T-cell (primary cell): Measurements from ENCODE around the gene NELFCD. TPM values are rescaled to one million over a fixed set of nuclear protein-coding genes. Genes with fewer than 3 reads are reported as not detected.

ENCODE experiments used
- ATAC-seq, 4 experiments: fragments of 200-7000 bp in 3 of 4; fragments of 150-1000 bp in 1 of 4; cut with Tn5 transposase; replicated peaks in 1 of 4; 1 replicate in 3 of 4; 2 replicates in 1 of 4; pipeline ENCODE4 v1.10.0; 2021; ENCODE audit warnings: moderate library complexity in 3 of 4, mild to moderate bottlenecking in 2 of 4, moderate number of reproducible peaks in 1 of 4
- CTCF ChIA-PET, 2 donors: fragments of 300-600 bp; sonication (Branson Sonifier 250); formaldehyde crosslinking; loops; one replicate each; lab custom pipeline; 2022; ENCODE audit warnings: antibody characterized with exemption in 2 of 2; lab: Charles Lee
- POLR2A ChIA-PET, 2 donors: fragments of 300-600 bp; sonication (Branson Sonifier 250); formaldehyde crosslinking; loops; one replicate each; lab custom pipeline; 2022; ENCODE audit warnings: antibody characterized with exemption in 2 of 2; lab: Charles Lee
- DNase-seq, 35 experiments: peaks; one replicate each; pipeline versions ENCODE4 v3.0.0 to v3.0.0-alpha.2; 2013 to 2023
- H3K27ac ChIP-seq: one replicate; pipeline ENCODE4 v1.5.1; 2013; ENCODE audit warnings: low read length
- H3K27me3 ChIP-seq, 2 experiments: replicated peaks in 1 of 2; 1 replicate in 1 of 2; 2 replicates in 1 of 2; pipeline versions ENCODE4 v1.6.1 to v1.7.0; 2013; ENCODE audit warnings: low read length in 1 of 2, mixed read lengths in 1 of 2; ENCODE audit not compliant: control insufficient read depth in 2 of 2, insufficient read depth in 2 of 2; ENCODE audit errors: extremely low read depth in 1 of 2
- H3K36me3 ChIP-seq, 2 donors: 1 replicate in 1 of 2; 2 replicates in 1 of 2; pipeline versions ENCODE4 v1.6.1 to v1.7.0; 2013; ENCODE audit warnings: low read length in 1 of 2; ENCODE audit not compliant: control insufficient read depth in 2 of 2, insufficient read depth in 1 of 2; ENCODE audit errors: extremely low read depth in 1 of 2
- H3K4me1 ChIP-seq, 2 experiments: 1 replicate in 1 of 2; 2 replicates in 1 of 2; pipeline versions ENCODE4 v1.6.1 to v1.7.0; 2013; ENCODE audit warnings: low read length in 2 of 2, mixed read lengths in 1 of 2; ENCODE audit not compliant: insufficient read depth in 2 of 2, control insufficient read depth in 1 of 2; ENCODE audit errors: extremely low read depth in 1 of 2
- H3K4me3 ChIP-seq, 2 donors: 1 replicate in 1 of 2; 2 replicates in 1 of 2; pipeline versions ENCODE4 v1.5.1 to v1.7.0; 2013; ENCODE audit warnings: mild to moderate bottlenecking in 2 of 2, low read length in 1 of 2, moderate library complexity in 1 of 2; ENCODE audit not compliant: control insufficient read depth in 1 of 2; ENCODE audit errors: extremely low read depth in 1 of 2
- H3K9me3 ChIP-seq: 2 replicates; pipeline ENCODE4 v1.7.0; 2013
- H3K27ac Mint-ChIP-seq, 2 donors: one replicate each; pipeline ENCODE4 v1.8.0; 2020 to 2021; ENCODE audit warnings: mild to moderate bottlenecking in 2 of 2, mixed read lengths in 2 of 2
- H3K27me3 Mint-ChIP-seq, 2 donors: one replicate each; pipeline ENCODE4 v1.8.0; 2021 to 2022; ENCODE audit warnings: mixed read lengths in 2 of 2
- H3K36me3 Mint-ChIP-seq: one replicate; pipeline ENCODE4 v1.8.0; 2021; ENCODE audit warnings: mixed read lengths
- H3K4me1 Mint-ChIP-seq, 3 donors: one replicate each; pipeline ENCODE4 v1.8.0; 2020 to 2022; ENCODE audit warnings: mixed read lengths in 3 of 3, mild to moderate bottlenecking in 1 of 3
- H3K4me3 Mint-ChIP-seq, 3 donors: one replicate each; pipeline ENCODE4 v1.8.0; 2020 to 2022; ENCODE audit warnings: mild to moderate bottlenecking in 3 of 3, mixed read lengths in 3 of 3, moderate library complexity in 3 of 3
- H3K9me3 Mint-ChIP-seq, 3 donors: one replicate each; pipeline ENCODE4 v1.8.0; 2020 to 2022; ENCODE audit warnings: mixed read lengths in 3 of 3
- WGBS: methylation state at CpG from one replicate; pipeline ENCODE4 v1.1.5; 2013; ENCODE audit warnings: missing lambda C conversion rate; ENCODE audit not compliant: insufficient coverage; 5-methylcytosine and 5-hydroxymethylcytosine counted together
- total RNA-seq, 35 experiments: library from RNA in 6 of 35; stranded (reverse) in 6 of 35; fragments of 120-200 nt in 1 of 35; gene quantifications; one replicate each; pipeline versions ENCODE4 v1.2.1 to v1.2.4 and lab custom pipeline; 2013 to 2026

The NELFCD gene
- 10 to 100 TPM; 72.6 to 95.4 (median 90.4) TPM for total RNA-seq
- 57.3 TPM for total RNA-seq (2013)
- 58.3 to 146 (median 88.4) reads per million in 29 experiments for total RNA-seq (lab: John Stamatoyannopoulos, UW)

- Histone ChIP-seq H3K27me3 (no peaks in the 10 kb centered on the region), H3K36me3 (peaks cover 0 to 10% of the 10 kb centered on the region in 2 donors), H3K9me3 (no peaks in the 10 kb centered on the region), H3K4me1 (peaks cover 10 to 40% of the 10 kb centered on the region in 2 experiments), H3K4me3 (peak within 1 kb of the TSS; percentile 89 to 90), H3K27ac (peak within 1 kb of the TSS; percentile 69)
- DNase-seq = peak; percentile 67 to 94 (median 83)
- no peaks in the 10 kb centered on the region for H3K27me3 Mint-ChIP-seq
- ChIA-PET CTCF (interaction anchor here (0.6 to 0.7 kb wide), 5 partner anchors 33 to 476 kb away, joined by 3 to 14 read pairs (median 4); no protein-coding TSS in a partner anchor), POLR2A (no interaction called here)
- peaks cover 38 to 41% (median 41%) of the 10 kb centered on the region in 3 donors for H3K4me1 Mint-ChIP-seq
- H3K4me3 Mint-ChIP-seq = peak within 1 kb of the TSS; percentile 52 to 91 (median 88)
- 7% methylated on average over 95 of the region's 109 CpGs for WGBS
- peaks cover 0 to 9% (median 0%) of the 10 kb centered on the region in 3 donors for H3K9me3 Mint-ChIP-seq
- peak within 1 kb of the TSS; percentile 83 to 91 for H3K27ac Mint-ChIP-seq
- ATAC-seq = peak; percentile 89 to 94 (median 92)
- peaks cover 8% of the 10 kb centered on the region for H3K36me3 Mint-ChIP-seq
Observed at GRCh38 chr20:58980711-58981627, at the start of gene NELFCD. TSS of gene NELFCD (plus strand) at chr20:58981256. CDS start at chr20:58981310, 54 bp downstream.

- 79% methylated on average over 5 of the region's 5 CpGs for WGBS
- Mint-ChIP-seq H3K4me3 (no peak overlapping the region), H3K4me1 (no peaks in the 10 kb centered on the region), H3K27ac (no peak overlapping the region), H3K36me3 (no peaks in the 10 kb centered on the region), H3K9me3 (peaks cover 0 to 3% (median 0%) of the 10 kb centered on the region in 3 donors), H3K27me3 (peaks cover 18 to 34% of the 10 kb centered on the region in 2 donors)
- DNase-seq (no peak), ATAC-seq (no peak)
- H3K9me3 ChIP-seq = no peaks in the 10 kb centered on the region
- no peak overlapping the region for H3K4me3 ChIP-seq
- H3K4me1 ChIP-seq = no peaks in the 10 kb centered on the region
- no peaks in the 10 kb centered on the region for H3K36me3 ChIP-seq
- ChIA-PET CTCF (no interaction called here), POLR2A (no interaction called here)
- no peak overlapping the region for H3K27ac ChIP-seq
- peaks cover 0 to 14% of the 10 kb centered on the region in 2 experiments for H3K27me3 ChIP-seq
Observed at GRCh38 chr20:58932170-58932569, 48.9 kb upstream of the NELFCD start.

GRCh38 chr20:58938078-58938477 lies 43.0 kb upstream of the NELFCD start:
- no peaks in the 10 kb centered on the region for H3K36me3 Mint-ChIP-seq
- ATAC-seq (no peak), DNase-seq (no peak)
- H3K9me3 ChIP-seq = no peaks in the 10 kb centered on the region
- no peak overlapping the region for H3K4me3 ChIP-seq
- no peak overlapping the region for H3K27ac ChIP-seq
- H3K9me3 Mint-ChIP-seq = peaks cover 0 to 3% (median 0%) of the 10 kb centered on the region in 3 donors
- CTCF ChIA-PET = interaction anchor here (0.5 to 0.7 kb wide), 4 partner anchors 53 to 509 kb away, joined by 4 to 7 read pairs (median 5); no protein-coding TSS in a partner anchor
- H3K4me1 ChIP-seq = no peaks in the 10 kb centered on the region
- no peaks in the 10 kb centered on the region for H3K36me3 ChIP-seq
- H3K4me3 Mint-ChIP-seq = no peak overlapping the region
- peaks cover 10 to 16% of the 10 kb centered on the region in 2 donors for H3K27me3 Mint-ChIP-seq
- no peak overlapping the region for H3K27ac Mint-ChIP-seq
- POLR2A ChIA-PET = interaction anchor here (0.6 kb wide), 3 partner anchors 17 to 1429 kb away, joined by 3 to 7 read pairs (median 5); no protein-coding TSS in a partner anchor
- peaks cover 0 to 4% of the 10 kb centered on the region in 2 experiments for H3K27me3 ChIP-seq
- H3K4me1 Mint-ChIP-seq = no peaks in the 10 kb centered on the region
- WGBS = 78% methylated on average over 2 of the region's 2 CpGs

GRCh38 chr20:58938541-58938940 lies 42.5 kb upstream of the NELFCD start:
- ATAC-seq = no peak
- POLR2A ChIA-PET = interaction anchor here (0.6 kb wide), 2 partner anchors 50 to 1429 kb away, joined by 3 to 5 read pairs; no protein-coding TSS in a partner anchor
- H3K4me3 ChIP-seq = no peak overlapping the region
- no peaks in the 10 kb centered on the region for H3K4me1 Mint-ChIP-seq
- peaks cover 0 to 3% of the 10 kb centered on the region in 2 experiments for H3K27me3 ChIP-seq
- WGBS = no CpG with 5 or more reads among the region's 1 CpG
- H3K4me3 Mint-ChIP-seq = no peak overlapping the region
- no peaks in the 10 kb centered on the region for H3K4me1 ChIP-seq
- peaks cover 10 to 13% of the 10 kb centered on the region in 2 donors for H3K27me3 Mint-ChIP-seq
- H3K27ac Mint-ChIP-seq = no peak overlapping the region
- no peak overlapping the region for H3K27ac ChIP-seq
- H3K36me3 Mint-ChIP-seq = no peaks in the 10 kb centered on the region
- peaks cover 0 to 3% (median 0%) of the 10 kb centered on the region in 3 donors for H3K9me3 Mint-ChIP-seq
- CTCF ChIA-PET = interaction anchor here in 1 of 2 donors (0.7 kb wide), 3 partner anchors 53 to 508 kb away, joined by 5 to 7 read pairs (median 5); no protein-coding TSS in a partner anchor
- no peaks in the 10 kb centered on the region for H3K36me3 ChIP-seq
- no peaks in the 10 kb centered on the region for H3K9me3 ChIP-seq
- no peak for DNase-seq

GRCh38 chr20:58941471-58941870 lies 39.6 kb upstream of the NELFCD start:
- Histone ChIP-seq H3K27me3 (peaks cover 0 to 3% of the 10 kb centered on the region in 2 experiments), H3K36me3 (no peaks in the 10 kb centered on the region), H3K27ac (no peak overlapping the region), H3K4me3 (no peak overlapping the region), H3K4me1 (no peaks in the 10 kb centered on the region), H3K9me3 (no peaks in the 10 kb centered on the region)
- H3K9me3 Mint-ChIP-seq = no peaks in the 10 kb centered on the region
- no CpG with 5 or more reads among the region's 3 CpGs for WGBS
- POLR2A ChIA-PET = no interaction called here
- no peak overlapping the region for H3K4me3 Mint-ChIP-seq
- H3K27ac Mint-ChIP-seq = no peak overlapping the region
- peaks cover 0 to 7% of the 10 kb centered on the region in 2 donors for H3K27me3 Mint-ChIP-seq
- DNase-seq = no peak
- H3K4me1 Mint-ChIP-seq = no peaks in the 10 kb centered on the region
- no peak for ATAC-seq
- CTCF ChIA-PET = no interaction called here
- H3K36me3 Mint-ChIP-seq = no peaks in the 10 kb centered on the region

GRCh38 chr20:58942549-58942948 lies 38.5 kb upstream of the NELFCD start:
- DNase-seq (no peak), ATAC-seq (no peak)
- H3K36me3 Mint-ChIP-seq = no peaks in the 10 kb centered on the region
- CTCF ChIA-PET = interaction anchor here in 1 of 2 donors (0.6 kb wide), 1 partner anchor 416 kb away, joined by 4 read pairs; no protein-coding TSS in a partner anchor
- no peak overlapping the region for H3K4me3 ChIP-seq
- H3K36me3 ChIP-seq = no peaks in the 10 kb centered on the region
- H3K9me3 ChIP-seq = no peaks in the 10 kb centered on the region
- POLR2A ChIA-PET = no interaction called here
- H3K4me3 Mint-ChIP-seq = no peak overlapping the region
- peaks cover 0 to 7% of the 10 kb centered on the region in 2 donors for H3K27me3 Mint-ChIP-seq
- WGBS = 50% methylated on average over 1 of the region's 4 CpGs
- H3K27me3 ChIP-seq = peaks cover 0 to 3% of the 10 kb centered on the region in 2 experiments
- no peaks in the 10 kb centered on the region for H3K4me1 Mint-ChIP-seq
- no peak overlapping the region for H3K27ac Mint-ChIP-seq
- H3K9me3 Mint-ChIP-seq = no peaks in the 10 kb centered on the region
- H3K4me1 ChIP-seq = no peaks in the 10 kb centered on the region
- H3K27ac ChIP-seq = no peak overlapping the region
